ENCODE data around the gene SPANXN1. TPM values are rescaled to one million over a fixed set of nuclear protein-coding genes. Genes with fewer than 3 reads are reported as not detected.

Gene SPANXN1
- total RNA-seq, 1 experiment from 2014 or later, result not detected

DNA sequence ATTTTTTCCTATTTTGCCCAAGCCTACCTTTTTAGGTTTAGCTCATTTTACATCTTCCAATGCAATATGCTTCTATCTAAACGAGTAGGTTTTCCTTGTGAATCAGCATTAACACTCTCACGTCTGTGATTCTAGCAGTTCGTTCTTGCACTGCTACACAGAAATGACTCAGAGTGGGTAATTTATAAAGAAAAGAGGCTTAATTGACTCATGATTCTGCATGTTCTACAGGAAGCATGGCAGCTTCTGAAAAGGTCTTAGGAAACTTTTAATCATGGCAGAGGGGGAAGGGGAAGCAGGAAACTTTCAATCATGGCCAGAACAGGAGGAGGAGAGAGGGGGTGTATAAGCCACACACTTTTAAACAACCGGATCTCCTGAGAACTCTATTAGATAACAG, 44.9 kb downstream of the SPANXN1 start (continued):
- TF ChIP-seq, protein P1, sequence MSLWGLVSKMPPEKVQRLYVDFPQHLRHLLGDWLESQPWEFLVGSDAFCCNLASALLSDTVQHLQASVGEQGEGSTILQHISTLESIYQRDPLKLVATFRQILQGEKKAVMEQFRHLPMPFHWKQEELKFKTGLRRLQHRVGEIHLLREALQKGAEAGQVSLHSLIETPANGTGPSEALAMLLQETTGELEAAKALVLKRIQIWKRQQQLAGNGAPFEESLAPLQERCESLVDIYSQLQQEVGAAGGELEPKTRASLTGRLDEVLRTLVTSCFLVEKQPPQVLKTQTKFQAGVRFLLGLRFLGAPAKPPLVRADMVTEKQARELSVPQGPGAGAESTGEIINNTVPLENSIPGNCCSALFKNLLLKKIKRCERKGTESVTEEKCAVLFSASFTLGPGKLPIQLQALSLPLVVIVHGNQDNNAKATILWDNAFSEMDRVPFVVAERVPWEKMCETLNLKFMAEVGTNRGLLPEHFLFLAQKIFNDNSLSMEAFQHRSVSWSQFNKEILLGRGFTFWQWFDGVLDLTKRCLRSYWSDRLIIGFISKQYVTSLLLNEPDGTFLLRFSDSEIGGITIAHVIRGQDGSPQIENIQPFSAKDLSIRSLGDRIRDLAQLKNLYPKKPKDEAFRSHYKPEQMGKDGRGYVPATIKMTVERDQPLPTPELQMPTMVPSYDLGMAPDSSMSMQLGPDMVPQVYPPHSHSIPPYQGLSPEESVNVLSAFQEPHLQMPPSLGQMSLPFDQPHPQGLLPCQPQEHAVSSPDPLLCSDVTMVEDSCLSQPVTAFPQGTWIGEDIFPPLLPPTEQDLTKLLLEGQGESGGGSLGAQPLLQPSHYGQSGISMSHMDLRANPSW (CRISPR knock-in tag; conservative IDR thresholded peaks at IDR 0.05; ENCODE audit: low read depth), result no peak
- TF ChIP-seq KAT7 (CRISPR knock-in tag; IDR thresholded peaks at IDR 0.05; ENCODE audit: borderline replicate concordance), result no peak
- TF ChIP-seq IRF2 (CRISPR knock-in tag; IDR thresholded peaks at IDR 0.05; ENCODE audit: borderline replicate concordance, low read depth), result no peak
